K562 (cell line): Measurements from ENCODE around the gene RNPEP. TPM values are rescaled to one million over a fixed set of nuclear protein-coding genes. Genes with fewer than 3 reads are reported as not detected.
A peak's percentile ranks its signal among the peaks of the same experiment; 100 is the strongest.

ENCODE experiments used
- ATF1 ChIP-seq, 2 experiments: fragments of 450-650 bp in 1 of 2; IDR thresholded peaks; 2 replicates each; pipeline ENCODE4 v1.6.1; 2016; ENCODE audit warnings: missing compliant biosample characterization in 1 of 2, missing genetic modification characterization in 1 of 2
- ELF1 ChIP-seq: fragments of 200-800 bp; sonication (Bioruptor generic); IDR thresholded peaks from 2 replicates; pipeline ENCODE4 v1.6.1; 2016; ENCODE audit warnings: missing genetic modification characterization, missing compliant biosample characterization
- FOXK2 ChIP-seq, 2 experiments: fragments of 450-650 bp; IDR thresholded peaks in 1 of 2; conservative IDR thresholded peaks in 1 of 2; 2 replicates each; pipeline ENCODE4 v1.6.1; 2016; ENCODE audit warnings: low read depth in 2 of 2, mild to moderate bottlenecking in 1 of 2
- IRF9 ChIP-seq: fragments of 450-650 bp; IDR thresholded peaks from 2 replicates; pipeline ENCODE4 v1.6.1; 2016; ENCODE audit warnings: missing biosample characterization, missing genetic modification characterization
- JUN ChIP-seq, 2 experiments: sonication (generic) in 1 of 2; formaldehyde crosslinking in 1 of 2; IDR thresholded peaks; 2 replicates each; pipeline versions ENCODE4 v1.6.1 to v1.8.0; 2012 to 2022; ENCODE audit warnings: borderline replicate concordance in 2 of 2, mild to moderate bottlenecking in 2 of 2, improper control_type of control experiment in 1 of 2, low read depth in 1 of 2, low read length in 1 of 2, missing genetic modification reagents in 1 of 2
- KDM5B ChIP-seq: fragments of 200-600 bp; sonication (generic); IDR thresholded peaks from 2 replicates; pipeline ENCODE4 v1.6.1; 2012; ENCODE audit warnings: low read depth, mild to moderate bottlenecking, moderate library complexity, low read length, control low read depth, inconsistent platforms; ENCODE audit not compliant: insufficient replicate concordance
- NR3C1 ChIP-seq: sonication (generic); formaldehyde crosslinking; IDR thresholded peaks from 2 replicates; pipeline ENCODE4 v1.8.1; 2022; ENCODE audit warnings: missing genetic modification reagents
- NRF1 ChIP-seq, 2 experiments: fragments of 450-650 bp; IDR thresholded peaks in 1 of 2; conservative IDR thresholded peaks in 1 of 2; 2 replicates each; pipeline ENCODE4 v1.6.1; 2014; ENCODE audit warnings: mild to moderate bottlenecking in 2 of 2
- PCBP1 ChIP-seq: fragments of 200-400 bp; formaldehyde crosslinking; IDR thresholded peaks from 2 replicates; pipeline ENCODE4 v1.6.1; 2018; ENCODE audit warnings: mild to moderate bottlenecking, low read depth, low read length; ENCODE audit not compliant: poor library complexity, severe bottlenecking
- PHF8 ChIP-seq: fragments of 200-600 bp; sonication (generic); IDR thresholded peaks from 2 replicates; pipeline ENCODE4 v1.6.1; 2012; ENCODE audit warnings: mixed run types, mild to moderate bottlenecking, inconsistent platforms, low read length, moderate library complexity, borderline replicate concordance
- PKNOX1 ChIP-seq: fragments of 450-650 bp; IDR thresholded peaks from 2 replicates; pipeline ENCODE4 v1.6.1; 2016
- POLR2H ChIP-seq: IDR thresholded peaks from 2 replicates; pipeline ENCODE4 v1.6.1; 2016; ENCODE audit warnings: missing genetic modification characterization, low read depth, mild to moderate bottlenecking, control low read depth, missing compliant biosample characterization, moderate library complexity
- RBM25 ChIP-seq: fragments of 200-400 bp; formaldehyde crosslinking; IDR thresholded peaks from 2 replicates; pipeline ENCODE4 v1.6.1; 2018; ENCODE audit warnings: low read length, low read depth, moderate library complexity; ENCODE audit not compliant: severe bottlenecking
- RBM39 ChIP-seq: fragments of 200-400 bp; formaldehyde crosslinking; optimal IDR thresholded peaks from 2 replicates; pipeline ENCODE3; 2018; ENCODE audit warnings: low read depth, low read length
- TEAD1 ChIP-seq, 2 experiments: fragments of 450-650 bp in 1 of 2; sonication (generic) in 1 of 2; formaldehyde crosslinking; IDR thresholded peaks; 2 replicates each; pipeline versions ENCODE4 v1.4.0 to v1.8.0; 2020 to 2022; ENCODE audit warnings: mild to moderate bottlenecking in 2 of 2, missing genetic modification reagents in 1 of 2
- U2AF1 ChIP-seq: fragments of 200-400 bp; formaldehyde crosslinking; optimal IDR thresholded peaks from 2 replicates; pipeline ENCODE3; 2017; ENCODE audit warnings: mild to moderate bottlenecking, low read depth, low read length, moderate library complexity
- ZNF609 ChIP-seq: sonication (generic); formaldehyde crosslinking; IDR thresholded peaks from 2 replicates; pipeline ENCODE4 v1.8.1; 2023; ENCODE audit warnings: missing genetic modification reagents, mild to moderate bottlenecking, borderline replicate concordance
- polyA plus RNA-seq, 8 experiments: library from polyadenylated mRNA; depleted of rRNA in 4 of 8; stranded (reverse) in 5 of 8; unstranded in 3 of 8; fragments of >200 nt; fragmentation: Nextera tagmentation in 2 of 8; fragmentation: Illumina TruSeq in 1 of 8; extraction: Ambion mirVana in 2 of 8; extraction: Trizol in 1 of 8; gene quantifications; 2 replicates each; pipeline versions ENCODE4 v1.2.1 to v1.2.3, GENCODE V29; 2011 to 2014; ENCODE audit warnings: inconsistent platforms in 1 of 8, missing spikeins in 1 of 8
- total RNA-seq, 7 experiments: library from RNA; depleted of rRNA in 6 of 7; stranded (reverse); fragments of >200 nt in 6 of 7; fragmentation: Illumina TruSeq in 2 of 7; extraction: Trizol in 2 of 7; gene quantifications; 2 replicates each; pipeline versions ENCODE4 v1.2.1 to v1.2.3, GENCODE V29; 2011 to 2021; ENCODE audit warnings: low replicate concordance in 1 of 7

RNPEP gene
- total and polyA plus RNA-seq, 9 of the 15 experiments (the other 6 are each of a cell fraction or from before 2014, with no cell fraction given) = 27.5 to 131 (median 63.4) TPM

- TF ChIP-seq NRF1 (conservative IDR thresholded peaks at IDR 0.05 in 1 of 2, IDR thresholded peaks at IDR 0.05 in 1 of 2) (peak; percentile 62 to 71), TEAD1 (CRISPR knock-in tag; IDR thresholded peaks at IDR 0.05) (peak; percentile 2 to 88; a peak in 2 of 4 replicates), POLR2H (tag) (peak; percentile 84), PKNOX1 (peak; percentile 60; the same call in 1 of the 2 replicates), PCBP1 (peak; percentile 66), IRF9 (tag) (no peak), ZNF609 (CRISPR knock-in tag) (0 out of 2 replicates have a peak, but pooled peaks have one; percentile 26), FOXK2 (conservative IDR thresholded peaks at IDR 0.05 in 1 of 2, IDR thresholded peaks at IDR 0.05 in 1 of 2; ENCODE audit: low read depth in 2 of 2) (peak; percentile 58 to 71; a peak in 2 of 4 replicates), JUN (IDR thresholded peaks at IDR 0.05; ENCODE audit: borderline replicate concordance, low read depth, low read length) (no peak), JUN (CRISPR knock-in tag; IDR thresholded peaks at IDR 0.05; ENCODE audit: borderline replicate concordance) (peak; percentile 60; the same call in 1 of the 2 replicates), U2AF1 (peak; percentile 74), RBM25 (peak; percentile 34), RBM39 (peak; percentile 63), ATF1 (CRISPR knock-in tag; IDR thresholded peaks at IDR 0.05) (no peak), ATF1 (tag; IDR thresholded peaks at IDR 0.05) (peak; percentile 66), ELF1 (tag) (peak; percentile 71), KDM5B (peak; percentile 85), NR3C1 (peak; percentile 60; the same call in 1 of the 2 replicates), PHF8 (peak; percentile 82)
These were observed at the start of gene RNPEP (continued) for GRCh38 chr1:201982623-201983379.
